Parathyroid adenoma (tissue), 2 donors: ENCODE results near the gene VPS11.
A peak's percentile ranks its signal among the peaks of the same experiment; 100 is the strongest.

ENCODE experiments used
- H2AFZ ChIP-seq: fragments of 300-600 bp; sonication (generic); one replicate; pipeline ENCODE4 v1.7.0; 2017; ENCODE audit warnings: antibody characterized with exemption, mild to moderate bottlenecking
- H3K27ac ChIP-seq: fragments of 300-600 bp; sonication (generic); one replicate; pipeline ENCODE4 v1.7.0; 2017
- H3K27me3 ChIP-seq: fragments of 300-600 bp; sonication (generic); one replicate; pipeline ENCODE4 v1.7.0; 2017; ENCODE audit warnings: low read length; ENCODE audit not compliant: control insufficient read depth, insufficient read depth
- H3K36me3 ChIP-seq: fragments of 300-600 bp; sonication (generic); one replicate; pipeline ENCODE4 v1.7.0; 2017; ENCODE audit warnings: low read length; ENCODE audit not compliant: control insufficient read depth, insufficient read depth
- H3K4me1 ChIP-seq: fragments of 300-600 bp; sonication (generic); one replicate; pipeline ENCODE4 v1.7.0; 2017; ENCODE audit warnings: control low read depth
- H3K4me2 ChIP-seq: fragments of 300-600 bp; sonication (generic); one replicate; pipeline ENCODE4 v1.7.0; 2017; ENCODE audit warnings: low read length
- H3K4me3 ChIP-seq: fragments of 300-600 bp; sonication (generic); one replicate; pipeline ENCODE4 v1.7.0; 2017; ENCODE audit warnings: low read depth, low read length
- H3K79me2 ChIP-seq: fragments of 300-600 bp; sonication (generic); one replicate; pipeline ENCODE4 v1.7.0; 2017; ENCODE audit warnings: control low read depth
- H3K9ac ChIP-seq: fragments of 300-600 bp; sonication (generic); one replicate; pipeline ENCODE4 v1.7.0; 2017; ENCODE audit warnings: mild to moderate bottlenecking
- H3K9me3 ChIP-seq: fragments of 300-600 bp; sonication (generic); one replicate; pipeline ENCODE4 v1.7.0; 2017; ENCODE audit warnings: low read length; ENCODE audit not compliant: control insufficient read depth
- TF ChIP-seq, protein P1 (sequence below): fragments of 300-600 bp; sonication (generic); IDR thresholded peaks from one replicate; pipeline ENCODE4 v1.7.0; 2017; ENCODE audit warnings: antibody characterized with exemption, mild to moderate bottlenecking
- donor health status: primary hyperparathyroidism.

Gene VPS11

GRCh38 chr11:119067371-119068222 is at the start of gene VPS11:
VPS11 (plus strand) TSS chr11:119067818; CDS start chr11:119067824, 6 bp downstream.
- Histone ChIP-seq H3K79me2 (peaks cover 4% of the 10 kb centered on the region), H3K9me3 (no peaks in the 10 kb centered on the region), H3K4me1 (no peaks in the 10 kb centered on the region), H3K4me2 (peak within 1 kb of the TSS; percentile 74), H3K4me3 (peak within 1 kb of the TSS; percentile 92), H3K36me3 (no peaks in the 10 kb centered on the region), H2AFZ (peak within 1 kb of the TSS; percentile 96), H3K27me3 (no peaks in the 10 kb centered on the region), H3K9ac (peak within 1 kb of the TSS; percentile 80), H3K27ac (peak within 1 kb of the TSS; percentile 87)
- TF ChIP-seq, protein P1, sequence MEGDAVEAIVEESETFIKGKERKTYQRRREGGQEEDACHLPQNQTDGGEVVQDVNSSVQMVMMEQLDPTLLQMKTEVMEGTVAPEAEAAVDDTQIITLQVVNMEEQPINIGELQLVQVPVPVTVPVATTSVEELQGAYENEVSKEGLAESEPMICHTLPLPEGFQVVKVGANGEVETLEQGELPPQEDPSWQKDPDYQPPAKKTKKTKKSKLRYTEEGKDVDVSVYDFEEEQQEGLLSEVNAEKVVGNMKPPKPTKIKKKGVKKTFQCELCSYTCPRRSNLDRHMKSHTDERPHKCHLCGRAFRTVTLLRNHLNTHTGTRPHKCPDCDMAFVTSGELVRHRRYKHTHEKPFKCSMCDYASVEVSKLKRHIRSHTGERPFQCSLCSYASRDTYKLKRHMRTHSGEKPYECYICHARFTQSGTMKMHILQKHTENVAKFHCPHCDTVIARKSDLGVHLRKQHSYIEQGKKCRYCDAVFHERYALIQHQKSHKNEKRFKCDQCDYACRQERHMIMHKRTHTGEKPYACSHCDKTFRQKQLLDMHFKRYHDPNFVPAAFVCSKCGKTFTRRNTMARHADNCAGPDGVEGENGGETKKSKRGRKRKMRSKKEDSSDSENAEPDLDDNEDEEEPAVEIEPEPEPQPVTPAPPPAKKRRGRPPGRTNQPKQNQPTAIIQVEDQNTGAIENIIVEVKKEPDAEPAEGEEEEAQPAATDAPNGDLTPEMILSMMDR, result no peak

DNA sequence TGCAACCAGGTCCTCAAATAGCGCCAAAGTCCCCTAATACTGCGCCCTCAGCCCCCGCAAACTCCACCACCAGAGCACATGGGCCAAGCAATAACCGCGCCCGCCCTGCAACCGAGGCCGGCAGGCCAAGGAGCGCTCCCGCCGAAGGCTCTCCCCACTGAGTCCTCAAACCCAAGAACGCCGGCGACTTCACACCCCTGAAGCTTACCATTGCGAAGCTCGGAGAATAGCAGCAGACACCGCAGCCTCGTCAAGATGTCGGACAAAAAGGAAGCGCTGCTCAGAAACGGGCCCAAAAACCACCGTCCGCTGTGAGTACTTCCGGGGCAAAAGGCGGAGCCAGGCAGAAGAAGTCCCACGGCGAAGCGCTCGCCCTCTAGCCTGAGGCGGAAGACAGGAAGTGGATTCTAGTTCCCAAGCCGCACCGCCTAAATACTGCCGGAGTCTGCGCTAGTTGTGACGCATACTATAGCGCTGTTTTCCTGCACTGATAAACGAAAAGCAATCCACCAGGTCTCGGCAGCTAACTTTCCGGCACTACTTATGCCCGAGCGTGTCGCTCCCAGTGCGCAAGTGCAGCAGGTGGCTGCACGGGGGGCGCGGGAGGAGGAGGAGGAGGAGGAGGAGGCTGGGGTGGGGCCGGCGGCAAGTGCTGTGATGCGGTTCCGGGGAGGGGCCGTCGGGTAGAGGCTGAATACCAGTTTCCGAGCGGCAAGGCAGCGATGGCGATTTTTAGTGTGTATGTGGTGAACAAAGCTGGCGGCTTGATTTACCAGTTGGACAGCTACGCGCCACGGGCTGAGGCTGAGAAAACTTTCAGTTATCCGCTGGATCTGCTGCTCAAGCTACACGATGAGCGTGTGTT is 49.3 kb upstream of the VPS11 start, which contains the start of the genes RPS25 and TRAPPC4:
TSS of gene RPS25 (minus strand) at position 270 of the 865 bp plus-strand sequence. CDS start at position 211, 59 bp downstream.
TSS of gene TRAPPC4 (plus strand) at position 693 of the 865 bp plus-strand sequence. CDS start at position 723, 30 bp downstream.
- H3K27me3 ChIP-seq, result no peaks in the 10 kb centered on the region
- H3K36me3 ChIP-seq, result no peaks in the 10 kb centered on the region
- TF ChIP-seq, protein P1, result no peak
- peak within 1 kb of the TSS; percentile 90 for H3K4me3 ChIP-seq
- H3K4me1 ChIP-seq, result peaks cover 3% of the 10 kb centered on the region
- peak within 1 kb of the TSS; percentile 76 for H3K9ac ChIP-seq
- H3K9me3 ChIP-seq, result no peaks in the 10 kb centered on the region
- peak within 1 kb of the TSS; percentile 90 for H3K27ac ChIP-seq
- H3K4me2 ChIP-seq, result peak within 1 kb of the TSS; percentile 75
- H3K79me2 ChIP-seq, result peaks cover 3% of the 10 kb centered on the region
- H2AFZ ChIP-seq, result peak within 1 kb of the TSS; percentile 94

DNA sequence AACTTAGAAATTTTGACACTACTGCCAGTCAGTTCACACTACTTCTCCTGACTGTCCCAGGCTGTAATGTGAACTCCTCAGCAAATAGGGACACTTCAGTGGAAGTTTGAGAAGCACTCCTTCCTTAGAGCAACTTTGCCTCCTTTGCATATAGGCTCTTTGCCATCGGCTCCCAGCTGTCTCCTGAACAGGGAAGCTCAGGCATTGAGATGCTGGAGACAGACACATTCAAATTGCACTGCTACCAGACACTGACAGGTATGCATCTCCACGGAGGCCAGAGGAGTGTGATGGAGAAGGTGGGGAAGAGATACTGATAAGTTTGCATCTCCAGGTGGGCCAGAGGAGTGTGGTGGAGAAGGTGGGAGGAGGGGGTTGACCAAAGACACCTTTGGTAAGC is 47.6 kb upstream of the VPS11 start:
- H3K9me3 ChIP-seq, result no peaks in the 10 kb centered on the region
- no peak overlapping the region for H3K27ac ChIP-seq
- H3K4me1 ChIP-seq, result peaks cover 3% of the 10 kb centered on the region
- TF ChIP-seq, protein P1, result no peak
- H3K4me3 ChIP-seq, result peak overlapping the region; percentile 90
- no peak overlapping the region for H2AFZ ChIP-seq
- no peaks in the 10 kb centered on the region for H3K27me3 ChIP-seq
- H3K36me3 ChIP-seq, result no peaks in the 10 kb centered on the region
- peak overlapping the region; percentile 35 for H3K4me2 ChIP-seq
- H3K79me2 ChIP-seq, result peaks cover 3% of the 10 kb centered on the region
- H3K9ac ChIP-seq, result no peak overlapping the region

GRCh38 chr11:119021631-119022030 is 46.0 kb upstream of the VPS11 start:
- Histone ChIP-seq H2AFZ (no peak overlapping the region), H3K4me3 (no peak overlapping the region), H3K36me3 (no peaks in the 10 kb centered on the region), H3K9ac (no peak overlapping the region), H3K79me2 (peaks cover 3% of the 10 kb centered on the region), H3K9me3 (no peaks in the 10 kb centered on the region), H3K27me3 (no peaks in the 10 kb centered on the region), H3K4me2 (no peak overlapping the region), H3K4me1 (peaks cover 3% of the 10 kb centered on the region), H3K27ac (no peak overlapping the region)
- TF ChIP-seq, protein P1, result no peak
